Activated CD8-positive, alpha-beta memory T cell treated with anti-CD3 and anti-CD28 coated beads, Interleukin-2, amount 50 U/mL, for 4 hours (primary cell): Measurements from ENCODE around the gene ITPR1.

Experiments used
- DNase-seq: peaks from one replicate; pipeline ENCODE4 v3.0.0-alpha.2; 2020

ITPR1 gene

GRCh38 chr3:4655145-4656045 lies 162.2 kb downstream of the ITPR1 start:
- DNase-seq = no peak

GRCh38 chr3:4656059-4656458 lies 162.9 kb downstream of the ITPR1 start:
- DNase-seq = no peak

- DNase-seq = no peak
Observed at GRCh38 chr3:4656626-4657328, 163.6 kb downstream of the ITPR1 start.

- DNase-seq = no peak
Observed at GRCh38 chr3:4660936-4661335, 167.8 kb downstream of the ITPR1 start.

- DNase-seq = no peak
Observed at GRCh38 chr3:4664412-4664811, 171.3 kb downstream of the ITPR1 start.

GRCh38 chr3:4665197-4665596 lies 172.0 kb downstream of the ITPR1 start:
- no peak for DNase-seq

- no peak for DNase-seq
Observed at GRCh38 chr3:4666071-4666470, 172.9 kb downstream of the ITPR1 start.

- DNase-seq = no peak
Observed at GRCh38 chr3:4670352-4670751, 177.2 kb downstream of the ITPR1 start.

GRCh38 chr3:4672725-4673275 lies 179.7 kb downstream of the ITPR1 start:
- no peak for DNase-seq

GRCh38 chr3:4674216-4674615 lies 181.1 kb downstream of the ITPR1 start:
- no peak for DNase-seq

- no peak for DNase-seq
Observed at GRCh38 chr3:4675704-4676103, 182.6 kb downstream of the ITPR1 start.

GRCh38 chr3:4678320-4678719 lies 185.2 kb downstream of the ITPR1 start:
- no peak for DNase-seq

GRCh38 chr3:4680227-4680691 lies 187.1 kb downstream of the ITPR1 start:
- no peak for DNase-seq

- no peak for DNase-seq
Observed at GRCh38 chr3:4680871-4681300, 187.7 kb downstream of the ITPR1 start.

GRCh38 chr3:4681301-4681700 lies 188.2 kb downstream of the ITPR1 start:
- DNase-seq = no peak

- no peak for DNase-seq
Observed at GRCh38 chr3:4684117-4684516, 191.0 kb downstream of the ITPR1 start.

- no peak for DNase-seq
Observed at GRCh38 chr3:4684976-4685375, 191.8 kb downstream of the ITPR1 start.

- DNase-seq = no peak
Observed at GRCh38 chr3:4685673-4686345, 192.7 kb downstream of the ITPR1 start.

- no peak for DNase-seq
Observed at GRCh38 chr3:4686619-4687018, 193.5 kb downstream of the ITPR1 start.

- DNase-seq = no peak
Observed at GRCh38 chr3:4687167-4687566, 194.0 kb downstream of the ITPR1 start.

GRCh38 chr3:4687596-4687995 lies 194.4 kb downstream of the ITPR1 start:
- DNase-seq = no peak

GRCh38 chr3:4688411-4688810 lies 195.3 kb downstream of the ITPR1 start:
- DNase-seq = no peak

GRCh38 chr3:4689021-4689420 lies 195.9 kb downstream of the ITPR1 start:
- no peak for DNase-seq
